Measurements from ENCODE around the gene PCGF1.
A peak's percentile ranks its signal among the peaks of the same experiment; 100 is the strongest.

PCGF1 gene

DNA sequence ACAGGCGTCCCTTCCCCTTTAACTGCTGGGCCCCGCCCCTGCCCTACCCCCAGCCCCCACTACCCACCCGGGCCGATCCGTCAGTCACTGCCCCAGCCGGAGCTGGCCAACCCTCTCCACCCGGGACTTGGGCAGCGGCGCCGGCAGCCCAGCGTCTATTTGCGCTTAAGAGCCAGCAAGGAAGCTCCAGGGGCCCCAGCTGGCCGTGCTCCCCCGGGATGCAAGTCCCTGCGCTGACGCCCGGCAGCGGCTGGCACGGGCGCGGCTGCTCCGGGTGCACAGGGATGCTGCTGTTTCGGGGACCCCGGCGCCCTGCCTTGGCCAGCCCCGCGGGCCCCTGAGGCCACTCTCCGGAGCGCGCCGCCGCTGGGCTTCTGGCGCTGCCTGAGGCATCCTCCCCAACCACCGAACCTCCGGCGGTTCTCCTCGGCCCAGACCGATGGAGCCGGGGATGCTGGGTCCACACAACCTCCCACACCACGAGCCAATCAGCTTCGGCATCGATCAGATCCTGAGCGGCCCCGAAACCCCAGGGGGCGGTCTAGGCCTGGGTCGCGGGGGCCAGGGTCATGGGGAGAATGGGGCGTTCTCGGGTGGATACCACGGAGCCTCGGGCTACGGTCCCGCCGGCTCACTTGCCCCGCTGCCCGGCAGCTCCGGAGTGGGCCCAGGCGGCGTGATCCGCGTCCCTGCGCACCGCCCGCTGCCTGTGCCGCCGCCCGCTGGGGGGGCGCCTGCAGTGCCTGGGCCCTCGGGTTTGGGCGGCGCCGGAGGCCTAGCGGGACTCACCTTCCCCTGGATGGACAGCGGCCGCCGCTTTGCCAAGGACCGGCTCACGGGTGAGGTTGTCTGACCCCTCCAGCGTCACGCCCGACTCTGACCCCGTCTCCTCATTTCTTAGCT lies 7.1 kb upstream of the PCGF1 start, which contains the start of gene TLX2:
Gene TLX2 (plus strand): TSS at position 83 of the 903 bp plus-strand sequence. CDS start 357 bp downstream, at position 440.
- DNase-seq, result peak in 1 of 5 donors; percentile 17

DNA sequence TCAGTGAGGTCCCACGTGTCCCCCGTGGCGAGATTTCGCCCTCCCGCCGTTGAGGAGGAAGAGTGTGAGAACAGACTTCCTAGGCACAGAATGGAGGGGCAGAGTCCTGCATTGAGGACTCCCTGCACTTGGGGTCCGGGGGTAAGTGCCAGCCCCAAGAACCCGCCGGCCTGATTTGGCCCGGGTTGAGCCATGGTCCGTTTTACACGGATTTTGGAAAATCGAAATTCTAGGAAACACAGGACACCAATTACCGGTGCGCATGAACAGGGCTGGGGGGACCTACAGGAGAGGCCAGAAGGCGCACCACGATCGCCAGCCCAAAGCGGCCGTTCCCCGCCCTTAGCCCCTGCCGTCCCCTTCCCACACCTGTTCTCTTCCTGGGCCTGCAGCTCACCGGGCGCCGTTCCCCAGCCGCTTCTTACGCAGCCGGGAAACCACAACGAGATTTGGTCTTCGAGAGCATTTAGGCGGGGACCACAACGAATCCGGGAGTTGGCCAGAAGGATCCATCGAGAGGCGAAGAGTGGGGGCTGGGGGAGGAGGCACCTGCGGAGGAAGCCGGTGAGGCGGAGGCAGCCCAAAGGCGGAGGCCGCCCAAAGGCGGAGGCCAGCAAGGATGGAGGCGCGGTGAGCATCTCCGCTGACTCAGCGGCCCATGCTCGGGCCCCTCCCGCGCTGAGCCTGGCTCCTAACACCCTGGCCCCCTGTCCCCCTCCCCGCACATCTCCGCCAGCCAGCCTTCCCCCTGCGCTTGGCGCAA lies 6.3 kb upstream of the PCGF1 start:
- DNase-seq, result peak in 1 of 5 donors; percentile 69

DNA sequence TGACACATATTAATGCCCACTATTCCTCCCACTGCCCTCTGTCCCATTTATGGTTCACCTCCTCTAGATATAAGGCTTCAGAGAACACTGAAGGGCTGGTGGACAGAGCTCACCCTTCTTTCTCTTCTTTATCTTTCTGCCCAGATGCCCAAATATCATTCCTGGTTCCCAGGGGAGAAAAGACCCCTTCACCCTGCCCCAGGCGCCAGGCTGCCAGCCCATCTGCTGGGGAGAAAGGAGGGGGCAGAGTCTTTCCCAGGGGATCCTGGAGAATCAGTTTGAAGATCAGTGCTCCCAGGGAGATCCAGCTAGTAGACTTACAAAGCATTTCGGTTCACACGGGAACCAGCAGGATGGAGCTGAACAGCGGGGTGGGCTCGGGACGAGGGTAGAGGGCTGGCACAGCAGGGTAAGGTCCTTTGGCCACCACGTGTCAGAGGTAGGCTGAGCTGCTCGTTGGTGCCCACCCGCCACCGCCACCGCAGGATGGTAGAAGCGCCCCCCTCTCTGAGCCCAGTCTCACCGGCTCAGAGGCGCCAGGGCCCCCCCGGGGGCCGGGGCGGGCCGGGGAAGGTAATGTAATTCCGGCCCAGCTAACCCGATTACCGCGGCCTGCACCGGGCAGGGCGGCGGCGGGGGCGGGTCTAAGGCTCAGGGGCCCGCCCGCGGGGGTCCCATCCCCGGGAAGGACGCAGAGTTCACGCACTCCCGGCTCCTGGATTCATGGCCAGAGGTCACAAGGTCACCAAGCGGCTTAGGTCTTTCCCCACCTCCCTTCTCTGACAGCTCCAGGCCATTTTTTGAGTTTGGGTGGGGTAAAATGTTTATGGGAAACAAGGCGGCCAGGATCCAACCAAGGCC lies 5.5 kb upstream of the PCGF1 start:
- no peak for DNase-seq

DNA sequence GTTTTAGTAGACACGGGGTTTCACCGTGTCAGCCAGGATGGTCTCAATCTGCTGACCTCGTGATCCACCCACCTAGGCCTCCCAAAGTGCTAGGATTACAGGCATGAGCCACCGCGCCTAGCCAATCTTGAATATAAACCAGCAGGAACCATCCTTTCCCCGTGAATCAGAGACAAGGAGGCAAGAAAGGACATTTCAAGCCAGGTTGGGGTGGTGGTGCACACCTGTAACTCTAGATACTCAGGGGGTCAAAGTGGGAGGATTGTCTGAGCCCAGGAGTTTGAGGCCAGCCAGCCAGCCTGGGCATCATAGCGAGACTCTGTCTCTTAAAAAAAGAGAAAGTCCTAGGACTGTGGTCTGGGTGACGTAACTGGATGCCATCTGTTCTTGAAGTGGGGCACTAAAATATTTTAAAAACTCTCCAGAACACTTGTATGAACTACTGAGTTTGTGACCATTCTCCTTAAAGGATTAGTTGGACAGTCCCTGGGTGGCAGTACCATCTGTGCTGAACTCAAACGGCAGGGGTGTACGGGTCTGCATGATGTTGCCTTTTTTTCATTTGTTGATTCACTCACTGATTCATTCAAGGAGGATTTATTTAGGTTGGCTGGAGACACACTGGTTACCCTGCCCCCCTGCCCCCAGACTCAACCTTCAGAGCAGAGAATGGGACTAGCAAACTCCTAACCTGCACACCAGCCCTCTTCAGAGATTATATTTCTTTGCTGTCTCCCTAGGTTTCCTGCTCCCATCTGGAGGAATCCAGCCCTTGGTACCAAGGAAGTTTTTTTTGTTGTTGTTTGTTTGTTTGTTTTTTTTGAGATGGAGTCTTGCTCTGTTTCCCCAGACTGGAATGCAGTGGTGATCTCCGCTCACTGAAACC lies 3.9 kb upstream of the PCGF1 start:
- no peak for DNase-seq

DNA sequence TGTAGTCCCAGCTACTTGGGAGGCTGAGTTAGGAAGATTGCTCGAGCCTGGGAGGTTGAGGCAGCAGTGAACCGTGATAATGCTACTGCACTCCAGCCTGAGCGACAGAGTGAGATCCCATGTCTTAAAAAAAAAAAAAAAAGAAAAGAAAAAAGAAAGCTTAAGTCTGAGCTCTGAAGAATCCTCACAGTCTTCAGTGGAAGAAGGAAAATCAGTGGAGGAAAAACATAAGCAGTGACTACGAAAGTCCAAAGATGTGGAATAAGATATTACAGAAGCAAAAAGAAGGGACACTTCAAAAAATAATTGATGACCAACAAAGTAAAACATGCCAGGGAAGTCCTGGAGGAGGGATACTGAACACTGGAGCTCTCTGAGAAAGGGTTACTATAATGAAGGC lies 2.8 kb upstream of the PCGF1 start:
- DNase-seq, result no peak

DNA sequence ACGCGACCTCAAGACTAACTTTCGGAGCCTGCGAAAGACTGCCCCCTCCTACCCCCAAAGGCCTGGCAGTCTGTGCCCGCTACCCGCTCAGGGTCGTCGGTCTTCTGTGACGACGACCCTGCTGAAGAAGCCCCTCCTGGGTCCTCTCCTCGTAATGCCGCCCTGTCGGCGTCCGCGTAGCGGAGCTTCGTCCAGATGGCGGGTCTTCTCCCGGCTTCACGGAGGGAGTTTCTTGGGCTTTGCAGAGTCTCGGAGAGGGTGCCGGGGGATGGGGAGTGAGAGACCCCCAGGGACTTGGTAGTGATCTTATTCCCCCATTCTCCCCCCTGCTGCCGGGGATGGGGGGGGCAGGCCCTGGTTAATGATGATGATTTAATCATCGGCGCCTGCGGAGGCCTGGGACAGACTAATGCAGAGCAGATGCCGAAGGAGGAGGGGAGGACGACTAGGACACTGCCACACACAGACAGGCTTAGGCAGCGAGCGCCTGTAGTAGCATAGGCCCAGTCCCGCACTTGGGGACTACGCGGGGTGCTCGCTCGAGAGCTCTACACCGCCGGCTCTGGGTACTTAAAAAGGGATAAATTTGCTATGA lies 528 bp upstream of the PCGF1 start:
- no peak for DNase-seq

DNA sequence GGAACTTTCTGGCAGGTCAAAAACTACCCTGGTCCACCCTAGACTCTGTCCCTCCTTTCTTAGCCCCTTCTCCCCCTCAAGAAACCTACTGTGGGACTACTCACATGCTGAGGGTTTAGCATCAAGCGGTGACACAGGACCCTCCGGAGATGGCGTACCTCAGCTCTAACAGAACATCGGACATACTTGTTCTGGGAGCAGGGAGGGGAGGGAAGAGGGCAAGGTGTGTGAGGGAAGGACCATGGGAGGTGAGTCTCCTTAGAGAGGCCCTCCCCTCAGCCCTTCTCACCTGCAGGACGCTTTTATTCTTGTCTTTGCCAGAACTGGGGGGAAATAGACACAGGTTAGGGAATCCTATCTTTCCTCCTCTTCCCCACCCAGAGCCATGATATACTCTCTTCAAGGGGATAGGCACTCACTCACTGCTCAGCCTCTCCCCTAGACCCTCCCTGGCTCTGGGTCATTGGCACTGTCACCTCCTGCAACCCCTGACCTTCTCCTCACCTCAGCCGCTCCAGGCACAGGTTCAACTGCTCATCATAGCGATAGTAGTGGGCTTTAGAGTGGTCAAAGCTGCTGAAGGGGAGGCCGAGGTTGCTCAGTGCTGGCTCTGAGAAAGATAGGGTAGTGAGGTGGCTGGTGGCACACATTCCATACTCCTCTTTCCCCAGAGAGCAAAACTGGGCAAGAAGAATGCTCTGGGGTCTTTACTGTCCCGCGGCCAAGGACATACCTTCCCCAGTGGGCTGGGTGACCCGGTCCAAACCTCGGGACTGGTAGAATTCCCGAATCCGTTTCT lies 1.8 kb downstream of the PCGF1 start:
- no peak for DNase-seq

DNA sequence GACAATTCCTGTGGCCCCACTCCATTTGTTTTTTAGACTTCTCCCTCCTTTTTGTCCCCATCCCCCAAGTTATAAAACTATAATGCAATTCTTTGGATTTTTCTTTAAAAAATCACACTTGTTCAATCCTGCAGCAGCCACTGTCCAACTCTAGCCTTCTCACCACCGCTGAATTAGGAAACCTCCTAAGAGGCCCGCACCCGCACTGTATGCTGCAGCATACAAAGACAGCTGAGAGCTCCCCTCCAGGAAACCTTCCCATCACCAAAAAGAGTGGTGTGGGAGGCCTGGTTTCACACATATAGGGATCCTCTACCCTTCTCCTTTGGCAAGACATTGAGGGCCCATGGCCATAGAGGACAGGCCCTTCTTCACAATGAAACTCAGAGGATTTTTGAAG lies 2.9 kb downstream of the PCGF1 start:
- DNase-seq, result no peak

DNA sequence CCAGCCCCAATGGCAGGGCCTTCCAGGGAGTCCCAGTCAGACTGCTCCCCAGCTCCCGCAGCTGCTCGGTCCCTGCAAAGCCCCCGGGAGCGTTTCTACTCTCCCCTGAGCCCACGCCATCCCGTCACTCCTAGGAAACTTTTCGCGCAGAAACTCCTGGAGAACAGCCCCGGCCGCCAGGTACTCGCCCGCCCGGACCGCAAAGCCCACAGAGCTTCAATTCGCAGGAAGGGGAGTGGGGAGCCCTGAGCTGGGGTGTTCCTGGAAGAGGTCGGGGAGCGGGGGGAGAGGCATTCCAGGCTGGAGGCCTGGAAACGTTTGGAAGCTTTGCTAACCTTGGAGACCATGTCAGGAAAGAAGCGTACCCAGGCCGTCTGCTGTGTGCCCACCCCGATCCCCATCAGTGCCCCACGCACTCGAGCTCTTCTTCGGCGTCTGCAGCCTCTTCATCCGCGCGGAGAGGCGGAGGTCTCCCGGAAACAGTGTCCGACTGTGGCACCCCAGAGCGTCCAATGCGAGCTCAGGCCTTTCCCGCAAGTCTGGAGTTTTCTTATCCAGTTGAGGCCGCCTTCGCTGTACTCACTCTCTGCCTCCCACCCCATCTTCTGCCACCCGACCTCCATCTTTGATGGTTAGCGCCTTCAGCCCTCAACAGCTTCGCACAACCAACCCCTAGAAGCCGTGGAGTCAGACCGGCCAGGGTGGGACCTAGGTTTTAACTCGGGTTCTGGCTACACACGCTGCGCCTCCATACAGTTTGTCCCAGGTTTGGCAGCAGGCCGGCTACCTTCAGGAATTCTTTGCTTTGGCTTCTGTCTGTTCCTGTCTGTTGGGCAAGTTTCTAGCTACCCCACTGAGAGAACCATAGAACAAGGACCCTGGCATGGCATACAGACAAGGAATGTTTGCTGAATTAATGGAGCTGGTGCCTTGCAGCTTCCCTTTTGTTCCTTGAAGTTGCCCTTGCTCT lies 3.7 kb downstream of the PCGF1 start:
- DNase-seq, result no peak

DNA sequence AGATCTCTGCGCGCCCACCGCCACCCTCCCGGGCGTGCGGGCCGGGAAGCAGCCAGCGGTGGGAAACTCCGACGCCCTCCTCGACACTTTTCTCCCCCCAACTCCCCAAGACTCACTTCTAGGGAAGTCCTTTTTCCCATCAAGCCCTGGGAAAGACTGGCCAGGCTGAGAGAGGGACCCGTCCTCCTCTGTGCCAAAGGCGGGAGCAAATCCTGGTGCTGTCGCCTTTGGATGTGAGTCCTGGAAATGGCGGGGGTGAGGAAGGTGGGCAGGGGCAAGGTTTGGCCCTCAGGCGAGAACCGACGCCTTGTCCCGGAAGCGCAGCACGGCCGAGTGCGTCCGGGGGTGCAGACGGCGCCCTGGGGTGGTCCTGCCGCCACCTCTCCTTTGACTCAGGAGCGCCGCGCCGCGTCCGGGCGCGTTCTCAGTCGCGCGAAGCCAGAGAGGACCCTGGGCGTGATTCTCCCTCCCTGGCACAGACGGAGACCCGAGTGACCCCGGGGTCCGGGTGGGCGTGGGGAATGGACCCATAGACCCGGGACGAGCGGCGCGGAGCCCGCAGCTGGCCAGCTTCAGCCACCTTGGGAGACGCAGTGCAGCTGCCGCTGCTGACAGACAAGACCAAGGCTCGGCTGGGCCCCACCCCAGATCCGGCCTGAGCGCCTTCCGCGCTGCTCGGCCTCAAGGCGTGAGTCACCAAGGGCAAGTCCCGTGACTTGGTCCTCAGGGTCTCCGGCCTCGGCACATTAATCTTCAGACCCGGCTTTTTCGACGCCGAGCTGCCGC lies 4.6 kb downstream of the PCGF1 start:
- peak in 1 of 5 donors; percentile 69 for DNase-seq

DNA sequence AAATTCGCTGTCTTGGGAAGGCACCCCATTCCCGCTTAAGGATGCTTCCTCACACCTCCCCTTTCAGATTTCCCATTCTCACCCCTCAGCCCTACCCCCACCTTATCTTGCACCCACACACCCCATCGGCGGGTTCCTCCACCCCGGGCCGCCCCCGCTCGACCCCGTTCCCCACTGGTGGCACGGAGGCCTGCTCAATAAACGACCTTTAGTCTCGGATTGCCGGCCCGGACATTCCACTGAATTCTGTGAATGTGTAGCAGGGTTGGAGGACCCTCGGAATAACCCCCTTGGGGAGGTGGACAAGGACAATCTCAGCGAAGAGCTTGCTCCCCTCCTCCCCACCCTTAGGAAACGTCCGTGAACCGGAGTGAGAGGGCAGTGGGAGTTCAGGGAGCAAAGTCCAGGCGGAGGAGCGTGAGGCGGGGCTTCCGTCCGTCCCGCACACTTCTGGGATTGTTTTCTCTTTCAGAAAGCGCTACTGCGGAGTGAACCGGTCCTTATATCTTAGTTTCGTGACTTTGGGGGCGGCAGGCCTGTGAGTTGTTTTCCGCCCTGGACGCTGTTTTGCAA lies 5.3 kb downstream of the PCGF1 start:
- no peak for DNase-seq

DNA sequence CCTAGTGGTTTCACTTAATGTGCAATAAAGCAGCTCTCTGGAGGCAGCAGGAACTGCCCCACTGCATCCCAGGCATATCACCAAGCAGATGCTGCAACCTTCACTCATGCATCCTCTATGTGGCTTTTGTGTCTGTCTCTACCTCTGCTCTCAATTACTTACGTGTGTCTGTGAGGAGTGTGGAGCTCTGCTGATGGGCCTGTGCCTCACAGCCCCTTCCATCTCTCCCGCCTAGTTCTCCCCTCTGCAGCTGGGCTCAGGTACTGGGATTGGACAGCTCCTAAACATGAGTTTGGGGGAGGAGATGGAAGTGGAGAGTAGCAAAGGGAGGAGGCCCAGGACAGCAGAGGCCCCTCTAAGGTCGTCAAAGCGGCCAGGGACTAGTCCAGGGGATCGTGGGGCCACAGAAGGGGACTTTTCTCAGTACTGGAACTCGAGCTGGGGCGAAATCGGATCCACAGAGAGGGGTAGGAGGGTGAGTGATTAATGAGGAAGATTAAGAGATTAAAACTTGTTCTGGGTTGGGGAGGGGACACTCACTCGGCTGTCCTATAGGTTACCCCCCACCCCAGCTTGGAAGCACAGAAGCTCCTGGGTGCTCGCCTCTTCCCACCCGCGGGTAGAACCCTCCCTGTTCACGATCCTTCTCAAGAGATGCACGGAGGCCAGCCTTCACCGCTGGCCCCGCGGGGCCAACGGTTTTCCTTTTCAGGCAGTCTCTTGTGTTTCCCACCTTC lies 6.0 kb downstream of the PCGF1 start:
- no peak for DNase-seq

DNA sequence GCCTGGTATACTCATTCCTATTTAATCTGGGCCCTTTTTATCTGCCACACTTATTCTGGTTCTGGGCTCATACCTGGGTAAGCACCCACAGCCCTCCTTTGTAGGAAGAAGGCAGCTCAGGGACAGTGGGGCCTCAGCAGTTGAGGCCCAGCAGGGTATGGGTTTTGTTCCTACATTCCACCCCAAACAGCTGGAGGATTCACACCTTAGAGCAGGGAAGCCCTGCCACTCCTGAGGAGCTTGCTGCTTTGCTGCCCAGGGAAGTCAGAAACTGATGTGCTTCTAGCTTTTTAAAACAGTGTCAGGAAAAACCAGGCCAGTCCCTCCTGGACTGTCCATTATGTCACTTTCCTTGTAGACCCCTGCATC lies 6.9 kb downstream of the PCGF1 start:
- DNase-seq, result no peak

DNA sequence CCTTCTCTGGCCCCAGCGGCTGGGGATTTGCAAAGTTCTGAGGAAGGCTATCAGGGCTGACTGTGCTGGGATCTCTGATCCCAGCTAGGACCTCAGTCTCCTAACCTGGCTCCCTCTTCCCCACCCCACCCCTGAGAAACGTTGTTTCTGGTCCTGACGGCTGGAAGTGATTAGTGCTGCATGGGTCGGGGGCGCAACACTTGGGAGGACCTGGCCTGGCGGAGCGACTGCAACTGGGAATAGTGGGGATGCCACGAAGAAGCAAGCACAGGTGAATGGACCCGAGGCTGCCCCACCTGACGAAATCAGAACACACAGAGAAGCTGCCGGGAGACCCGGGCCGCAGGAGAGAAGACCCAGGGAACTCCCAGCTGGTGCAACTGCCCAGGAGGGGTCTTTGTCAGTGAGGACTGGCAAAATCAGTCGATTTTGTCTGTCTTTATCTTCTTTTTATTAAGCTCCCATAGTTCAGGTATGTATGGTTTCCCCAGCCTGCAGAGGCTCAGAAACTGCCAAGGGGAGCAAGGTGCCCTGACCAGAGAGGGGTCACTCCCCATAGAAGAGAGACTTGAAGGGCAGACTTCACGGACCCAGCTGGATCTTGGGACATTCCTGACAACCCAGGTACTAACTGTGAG lies 7.4 kb downstream of the PCGF1 start:
- DNase-seq, result no peak

DNA sequence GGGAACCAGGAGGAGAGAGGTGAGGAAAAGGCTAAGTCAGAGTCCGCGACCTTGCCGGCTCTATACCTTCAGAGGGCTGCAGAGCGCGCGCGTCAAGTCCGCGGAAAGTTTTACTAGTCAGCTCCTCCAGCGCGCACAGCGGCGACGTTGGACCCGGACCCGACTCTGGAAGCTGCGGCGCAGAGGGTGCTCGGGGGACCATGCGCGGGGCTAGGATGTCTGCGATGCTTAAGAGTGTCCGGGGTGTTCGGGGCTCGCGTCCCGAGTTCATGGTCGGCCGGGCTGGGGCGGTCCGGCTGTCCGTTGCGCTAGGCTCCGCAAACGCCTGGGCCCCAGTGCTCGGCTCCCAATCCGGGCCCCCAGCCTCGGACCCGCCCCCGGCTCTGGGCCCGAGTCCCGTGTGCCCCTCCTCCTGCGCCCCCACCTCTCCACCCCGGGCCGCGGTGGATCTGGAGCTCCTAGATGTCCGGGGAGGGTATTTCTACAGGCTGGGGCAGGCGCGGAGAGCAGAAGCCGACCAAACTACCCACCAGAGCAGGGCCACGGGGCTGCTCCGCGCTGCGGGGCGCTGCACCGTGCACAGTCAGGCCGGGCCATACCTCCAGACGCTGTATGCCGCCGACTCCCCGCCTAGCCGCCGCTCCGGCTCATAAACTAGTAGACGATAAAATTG lies 8.1 kb downstream of the PCGF1 start, which contains the start of gene LBX2:
Gene LBX2 (minus strand): TSS at position 337 of the 673 bp plus-strand sequence. CDS start 66 bp downstream, at position 271.
- DNase-seq, result peak in 1 of 5 donors; percentile 29
